B cell (primary cell): ENCODE data around the gene PYGO2. TPM values are rescaled to one million over a fixed set of nuclear protein-coding genes. Genes with fewer than 3 reads are reported as not detected.

Source experiments
- ATAC-seq: fragments of 200-7000 bp; cut with Tn5 transposase; one replicate; pipeline ENCODE4 v1.10.0; 2021; ENCODE audit warnings: low read depth, mild to moderate bottlenecking, moderate number of reproducible peaks, moderate library complexity
- CTCF ChIA-PET: fragments of 350-600 bp; sonication (Branson Sonifier 250); formaldehyde crosslinking; loops from one replicate; lab custom pipeline; 2021; ENCODE audit warnings: antibody characterized with exemption, inconsistent platforms; lab: Charles Lee
- POLR2A ChIA-PET: fragments of 350-600 bp; sonication (Branson Sonifier 250); formaldehyde crosslinking; loops from one replicate; lab custom pipeline; 2021; ENCODE audit warnings: antibody characterized with exemption; lab: Charles Lee
- DNase-seq: peaks from one replicate; pipeline ENCODE4 v3.0.0; 2013
- H2AFZ ChIP-seq: 2 replicates; pipeline ENCODE4 v1.6.1; 2012; ENCODE audit warnings: mild to moderate bottlenecking, low read depth, low read length; ENCODE audit not compliant: insufficient read depth, poor library complexity, severe bottlenecking
- H3K27ac ChIP-seq, 2 donors: 1 replicate in 1 of 2; 2 replicates in 1 of 2; pipeline ENCODE4 v1.5.1; 2012 to 2013; ENCODE audit warnings: low read length in 2 of 2, mild to moderate bottlenecking in 2 of 2, moderate library complexity in 1 of 2
- H3K27me3 ChIP-seq, 4 experiments: fragments of 200-600 bp in 1 of 4; sonication (generic) in 1 of 4; replicated peaks in 1 of 4; 1 replicate in 2 of 4; 2 replicates in 2 of 4; pipeline versions ENCODE4 v1.6.1 to v1.7.0; 2013 to 2016; ENCODE audit warnings: low read length in 3 of 4, mild to moderate bottlenecking in 2 of 4, mixed read lengths in 1 of 4, moderate library complexity in 1 of 4; ENCODE audit not compliant: insufficient read depth in 4 of 4, control insufficient read depth in 3 of 4; ENCODE audit errors: control extremely low read depth in 1 of 4
- H3K36me3 ChIP-seq, 2 experiments: replicated peaks in 1 of 2; 1 replicate in 1 of 2; 2 replicates in 1 of 2; pipeline versions ENCODE4 v1.6.1 to v1.7.1; 2013; ENCODE audit warnings: low read length in 1 of 2; ENCODE audit not compliant: insufficient read depth in 2 of 2, control insufficient read depth in 1 of 2; ENCODE audit errors: control extremely low read depth in 1 of 2, extremely low read depth in 1 of 2
- H3K4me1 ChIP-seq, 2 donors: fragments of 200-600 bp in 1 of 2; sonication (generic) in 1 of 2; 1 replicate in 1 of 2; 2 replicates in 1 of 2; pipeline versions ENCODE4 v1.5.1 to v1.6.1; 2013 to 2017; ENCODE audit warnings: low read length in 2 of 2; ENCODE audit not compliant: control insufficient read depth in 2 of 2, insufficient read depth in 2 of 2
- H3K4me2 ChIP-seq: replicated peaks from 2 replicates; pipeline ENCODE3; 2012; ENCODE audit warnings: mild to moderate bottlenecking, low read depth, low read length; ENCODE audit not compliant: poor library complexity, severe bottlenecking
- H3K4me3 ChIP-seq, 5 experiments: fragments of 200-600 bp in 1 of 5; sonication (generic) in 1 of 5; 1 replicate in 3 of 5; 2 replicates in 2 of 5; pipeline versions ENCODE4 v1.5.1 to v1.7.0; 2011 to 2016; ENCODE audit warnings: low read length in 4 of 5, mild to moderate bottlenecking in 4 of 5, low read depth in 2 of 5, control low read depth in 1 of 5, moderate library complexity in 1 of 5; ENCODE audit not compliant: insufficient read depth in 1 of 5; ENCODE audit errors: control extremely low read depth in 1 of 5, extremely low read depth in 1 of 5
- H3K79me2 ChIP-seq: fragments of 200-600 bp; sonication (generic); one replicate; pipeline ENCODE4 v1.6.0; 2016; ENCODE audit warnings: low read length; ENCODE audit not compliant: control insufficient read depth, insufficient read depth
- H3K9ac ChIP-seq: fragments of 200-600 bp; sonication (generic); 2 replicates; pipeline ENCODE4 v1.6.1; 2017; ENCODE audit warnings: mild to moderate bottlenecking, low read length, moderate library complexity
- H3K9me3 ChIP-seq, 3 donors: one replicate each; pipeline versions ENCODE4 v1.6.1 to v1.7.1; 2013; ENCODE audit warnings: low read length in 2 of 3; ENCODE audit not compliant: control insufficient read depth in 2 of 3, insufficient read depth in 1 of 3; ENCODE audit errors: control extremely low read depth in 1 of 3
- H4K20me1 ChIP-seq: 2 replicates; pipeline ENCODE4 v1.6.0; 2012; ENCODE audit warnings: mild to moderate bottlenecking, low read length; ENCODE audit not compliant: insufficient read depth, control insufficient read depth, poor library complexity, severe bottlenecking
- H3K27ac Mint-ChIP-seq: one replicate; pipeline ENCODE4 v1.8.0; 2021; ENCODE audit warnings: mixed read lengths
- H3K27me3 Mint-ChIP-seq: one replicate; pipeline ENCODE4 v1.8.0; 2021; ENCODE audit warnings: mixed read lengths
- H3K4me1 Mint-ChIP-seq: one replicate; pipeline ENCODE4 v1.8.0; 2021; ENCODE audit warnings: mixed read lengths
- H3K4me3 Mint-ChIP-seq: one replicate; pipeline ENCODE4 v1.8.0; 2021; ENCODE audit warnings: mixed read lengths
- H3K9me3 Mint-ChIP-seq: one replicate; pipeline ENCODE4 v1.8.0; 2022; ENCODE audit warnings: mixed read lengths; ENCODE audit not compliant: insufficient read depth
- CTCF ChIP-seq: fragments of 200-600 bp; IDR thresholded peaks from one replicate; pipeline ENCODE4 v1.8.0; 2022; ENCODE audit warnings: antibody characterized with exemption, mild to moderate bottlenecking
- EZH2 ChIP-seq: IDR thresholded peaks from 2 replicates; pipeline ENCODE4 v1.6.1; 2012; ENCODE audit warnings: borderline replicate concordance, low read depth, mild to moderate bottlenecking, moderate library complexity, low read length; ENCODE audit not compliant: insufficient read depth, poor library complexity, severe bottlenecking
- WGBS: methylation state at CpG from one replicate; pipeline ENCODE4 v1.1.5; 2013; ENCODE audit warnings: missing lambda C conversion rate; ENCODE audit not compliant: insufficient coverage; 5-methylcytosine and 5-hydroxymethylcytosine counted together
- intact Hi-C: fragments of 100-400 bp; cut with micrococcal nuclease; formaldehyde crosslinking; loops from one replicate; pipeline ENCODE4 v1.10.0; 2022
- polyA plus RNA-seq: library from polyadenylated mRNA; depleted of rRNA; stranded (reverse); fragments of >200 nt; gene quantifications from 2 replicates; pipeline ENCODE4 v1.2.3, GENCODE V29; 2012
- total RNA-seq, 2 donors: library from RNA; stranded (reverse); fragments of 120-200 nt in 1 of 2; gene quantifications; 1 replicate in 1 of 2; 2 replicates in 1 of 2; pipeline versions ENCODE4 v1.2.3 to v1.2.4, GENCODE V29; 2013 to 2022

PYGO2 gene
- total and polyA plus RNA-seq, 2 donors (not counting 1 experiment from before 2014, with no cell fraction given): 22.2 to 52.7 TPM

GRCh38 chr1:154967331-154967950 is 5.9 kb upstream of the PYGO2 start:
- H2AFZ ChIP-seq: no peak overlapping the region
- Mint-ChIP-seq H3K9me3 (no peaks in the 10 kb centered on the region), H3K27ac (no peak overlapping the region), H3K4me3 (no peak overlapping the region), H3K4me1 (peaks cover 26% of the 10 kb centered on the region), H3K27me3 (no peaks in the 10 kb centered on the region)
- H3K27ac ChIP-seq: no peak overlapping the region
- no peaks in the 10 kb centered on the region for H3K27me3 ChIP-seq
- DNase-seq: no peak
- no peak overlapping the region for H3K9ac ChIP-seq
- CTCF ChIA-PET: interaction anchor here (0.9 to 2.5 kb wide), 4 partner anchors 9 to 53 kb away, joined by 3 to 9 read pairs (median 3); partner anchors contain the start of gene PBXIP1
- H3K79me2 ChIP-seq: peaks cover 70% of the 10 kb centered on the region
- no peak overlapping the region for H3K4me2 ChIP-seq
- no peak for TF ChIP-seq CTCF
- no peak for TF ChIP-seq EZH2
- H3K4me3 ChIP-seq: no peak overlapping the region
- H3K36me3 ChIP-seq: peaks cover 6 to 68% of the 10 kb centered on the region in 2 experiments
- H3K4me1 ChIP-seq: peaks cover 12 to 34% of the 10 kb centered on the region in 2 donors
- POLR2A ChIA-PET: no interaction called here
- WGBS: 90% methylated on average over 4 of the region's 5 CpGs
- intact Hi-C loops: no loop called here
- no peaks in the 10 kb centered on the region for H3K9me3 ChIP-seq
- H4K20me1 ChIP-seq: peaks cover 32% of the 10 kb centered on the region
- ATAC-seq: no peak

- Histone ChIP-seq H3K4me3 (no peak overlapping the region), H3K36me3 (peaks cover 6 to 68% of the 10 kb centered on the region in 2 experiments), H3K4me2 (no peak overlapping the region), H3K4me1 (peaks cover 14 to 27% of the 10 kb centered on the region in 2 donors), H3K79me2 (peaks cover 60% of the 10 kb centered on the region), H3K9ac (no peak overlapping the region), H3K27me3 (no peaks in the 10 kb centered on the region), H3K27ac (no peak overlapping the region), H2AFZ (no peak overlapping the region), H4K20me1 (peaks cover 20% of the 10 kb centered on the region), H3K9me3 (no peaks in the 10 kb centered on the region)
- 96% methylated on average over 4 of the region's 7 CpGs for WGBS
- TF ChIP-seq EZH2 (no peak), CTCF (no peak)
- Mint-ChIP-seq H3K27ac (no peak overlapping the region), H3K4me1 (peaks cover 20% of the 10 kb centered on the region), H3K4me3 (no peak overlapping the region), H3K9me3 (no peaks in the 10 kb centered on the region), H3K27me3 (no peaks in the 10 kb centered on the region)
- POLR2A ChIA-PET: no interaction called here
- DNase-seq (no peak), ATAC-seq (no peak)
- intact Hi-C loops: no loop called here
- CTCF ChIA-PET: interaction anchor here (0.7 to 5.5 kb wide), 6 partner anchors 11 to 96 kb away, joined by 3 to 61 read pairs (median 4); partner anchors contain the start of gene PBXIP1
Observed at GRCh38 chr1:154966111-154966510, 4.5 kb upstream of the PYGO2 start.
